ENCODE measurements around the gene DNAH6.

DNA sequence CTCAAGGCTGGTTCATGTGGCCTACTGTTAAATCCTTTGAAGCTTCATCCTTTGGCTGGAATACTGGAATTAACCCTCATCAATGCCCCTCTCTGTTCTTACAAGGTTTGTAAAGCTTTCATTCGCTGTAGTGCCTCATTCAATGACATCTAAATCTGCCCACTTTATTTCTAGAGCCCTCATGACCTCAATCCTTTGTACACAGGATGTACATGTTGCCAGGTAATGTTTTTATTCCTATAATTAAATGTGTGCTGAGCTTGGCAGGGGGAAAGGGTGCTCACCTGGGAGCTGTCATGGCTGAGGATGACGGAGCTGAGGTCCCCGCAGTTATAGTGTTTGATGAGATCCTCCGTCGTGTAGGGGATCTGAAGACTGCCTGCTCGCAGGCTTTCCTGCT lies 325.3 kb downstream of the DNAH6 start:
- TF ChIP-seq ZNF274 (IDR thresholded peaks at IDR 0.05; ENCODE audit: low read depth, low read length) (no peak), YY1 (IDR thresholded peaks at IDR 0.05; ENCODE audit: insufficient read depth, insufficient read length) (no peak), SUZ12 (IDR thresholded peaks at IDR 0.05; ENCODE audit: extremely low read depth, insufficient read depth, insufficient read length) (no peak)

Measured in NT2/D1 (cell line).